ENCODE results near the gene AIP.

Gene AIP

GRCh38 chr11:67520856-67521824, 38.3 kb downstream of the AIP start:
- Histone ChIP-seq H3K27ac (ENCODE audit: low read length) (no peak overlapping the region), H3K9ac (ENCODE audit: low read length) (no peak overlapping the region), H4K20me1 (ENCODE audit: insufficient read depth, low read length) (no peaks in the 10 kb centered on the region), H3K9me3 (ENCODE audit: insufficient read depth, low read length) (no peaks in the 10 kb centered on the region), H3K4me2 (ENCODE audit: low read length) (no peak overlapping the region), H3K27me3 (ENCODE audit: low read depth, low read length) (no peaks in the 10 kb centered on the region; the same call in none of the 2 replicates), H3K79me2 (ENCODE audit: low read length) (no peaks in the 10 kb centered on the region), H3K4me1 (ENCODE audit: low read length) (no peaks in the 10 kb centered on the region), H2AFZ (ENCODE audit: low read depth, low read length) (no peak overlapping the region), H3K36me3 (replicated peaks; ENCODE audit: low read depth, low read length) (no peaks in the 10 kb centered on the region), H3K4me3 (ENCODE audit: low read length) (no peak overlapping the region)
- TF ChIP-seq EZH2phosphoT487 (IDR thresholded peaks at IDR 0.05; ENCODE audit: low read depth) (no peak), CTCF (IDR thresholded peaks at IDR 0.05; ENCODE audit: low read depth, low read length) (no peak)

GRCh38 chr11:67521924-67522323, 39.1 kb downstream of the AIP start:
- no peak overlapping the region for H3K27ac ChIP-seq (ENCODE audit: low read length)
- H3K36me3 ChIP-seq (replicated peaks; ENCODE audit: low read depth, low read length) = no peaks in the 10 kb centered on the region
- no peak overlapping the region for H3K4me2 ChIP-seq (ENCODE audit: low read length)
- H2AFZ ChIP-seq (ENCODE audit: low read depth, low read length) = no peak overlapping the region
- H3K4me1 ChIP-seq (ENCODE audit: low read length) = no peaks in the 10 kb centered on the region
- no peak overlapping the region for H3K4me3 ChIP-seq (ENCODE audit: low read length)
- no peaks in the 10 kb centered on the region for H3K79me2 ChIP-seq (ENCODE audit: low read length)
- H3K9ac ChIP-seq (ENCODE audit: low read length) = no peak overlapping the region
- TF ChIP-seq CTCF (IDR thresholded peaks at IDR 0.05; ENCODE audit: low read depth, low read length) (no peak), EZH2phosphoT487 (IDR thresholded peaks at IDR 0.05; ENCODE audit: low read depth) (no peak)
- H3K27me3 ChIP-seq (ENCODE audit: low read depth, low read length) = peaks cover 1% of the 10 kb centered on the region
- H3K9me3 ChIP-seq (ENCODE audit: insufficient read depth, low read length) = no peaks in the 10 kb centered on the region
- no peaks in the 10 kb centered on the region for H4K20me1 ChIP-seq (ENCODE audit: insufficient read depth, low read length)

- Histone ChIP-seq H3K27ac (ENCODE audit: low read length) (no peak overlapping the region), H2AFZ (ENCODE audit: low read depth, low read length) (no peak overlapping the region), H3K9me3 (ENCODE audit: insufficient read depth, low read length) (no peaks in the 10 kb centered on the region), H3K27me3 (ENCODE audit: low read depth, low read length) (peaks cover 5% of the 10 kb centered on the region), H3K36me3 (replicated peaks; ENCODE audit: low read depth, low read length) (no peaks in the 10 kb centered on the region), H4K20me1 (ENCODE audit: insufficient read depth, low read length) (no peaks in the 10 kb centered on the region), H3K4me3 (ENCODE audit: low read length) (no peak overlapping the region), H3K4me1 (ENCODE audit: low read length) (no peaks in the 10 kb centered on the region), H3K4me2 (ENCODE audit: low read length) (no peak overlapping the region), H3K9ac (ENCODE audit: low read length) (no peak overlapping the region), H3K79me2 (ENCODE audit: low read length) (no peaks in the 10 kb centered on the region)
- TF ChIP-seq CTCF (IDR thresholded peaks at IDR 0.05; ENCODE audit: low read depth, low read length) (no peak), EZH2phosphoT487 (IDR thresholded peaks at IDR 0.05; ENCODE audit: low read depth) (no peak)
These were observed 39.5 kb downstream of the AIP start for GRCh38 chr11:67522338-67522737.

DNA sequence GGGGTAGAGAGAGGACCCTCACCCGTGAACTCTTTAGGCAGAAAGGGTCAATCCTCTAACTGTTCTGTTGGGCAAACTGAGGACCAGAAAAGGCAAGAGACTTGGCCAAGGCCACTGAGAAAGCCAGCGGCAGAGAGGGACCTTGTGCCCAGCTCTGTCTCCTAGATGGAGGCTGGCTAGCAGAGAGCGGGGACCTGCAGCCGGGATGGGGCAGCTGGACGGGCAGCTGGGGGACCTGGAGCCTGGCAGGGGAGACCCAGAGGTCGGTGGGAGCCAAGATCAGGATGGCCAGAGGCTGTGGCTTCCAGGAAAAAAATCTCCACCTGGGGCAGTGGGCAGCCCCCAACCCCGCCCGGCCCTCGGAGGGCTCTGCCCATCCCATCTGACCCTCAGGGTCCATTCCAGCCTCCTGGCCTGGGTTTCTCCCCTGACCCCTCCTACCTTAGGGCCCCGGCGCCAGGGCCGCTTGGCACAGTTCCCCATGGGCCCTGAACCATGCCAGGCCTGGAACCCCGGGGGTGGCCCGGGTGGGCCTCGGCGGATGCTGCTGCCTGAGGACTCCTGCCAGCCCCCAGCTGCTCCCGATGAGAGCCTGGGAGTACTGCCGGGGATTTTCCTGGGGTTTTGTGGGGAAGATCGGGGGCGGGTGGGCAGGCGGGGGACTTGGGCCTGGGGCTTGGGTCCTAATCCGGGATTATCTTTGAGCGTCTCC, 40.2 kb downstream of the AIP start, which contains the start of gene CABP2:
Gene CABP2 (minus strand): TSS at position 603 of the 712 bp plus-strand sequence. CDS start 120 bp downstream, at position 483.
- Histone ChIP-seq H3K27ac (ENCODE audit: low read length) (no peak within 1 kb of the TSS), H3K9me3 (ENCODE audit: insufficient read depth, low read length) (no peaks in the 10 kb centered on the region), H3K9ac (ENCODE audit: low read length) (no peak within 1 kb of the TSS), H3K4me3 (ENCODE audit: low read length) (no peak within 1 kb of the TSS), H2AFZ (ENCODE audit: low read depth, low read length) (no peak within 1 kb of the TSS), H4K20me1 (ENCODE audit: insufficient read depth, low read length) (no peaks in the 10 kb centered on the region), H3K36me3 (replicated peaks; ENCODE audit: low read depth, low read length) (no peaks in the 10 kb centered on the region), H3K79me2 (ENCODE audit: low read length) (no peaks in the 10 kb centered on the region), H3K4me2 (ENCODE audit: low read length) (no peak within 1 kb of the TSS), H3K4me1 (ENCODE audit: low read length) (no peaks in the 10 kb centered on the region), H3K27me3 (ENCODE audit: low read depth, low read length) (peaks cover 10% of the 10 kb centered on the region)
- TF ChIP-seq EZH2phosphoT487 (IDR thresholded peaks at IDR 0.05; ENCODE audit: low read depth) (no peak), CTCF (IDR thresholded peaks at IDR 0.05; ENCODE audit: low read depth, low read length) (no peak)
